22Rv1 (cell line): ENCODE data around the gene HOXB13.

Experiments used
- H3K27ac ChIP-seq: fragments of 450-650 bp; 2 replicates; pipeline ENCODE4 v1.5.1; 2017
- CTCF ChIP-seq: fragments of 450-650 bp; IDR thresholded peaks from 2 replicates; pipeline ENCODE4 v1.5.1; 2017; ENCODE audit warnings: mild to moderate bottlenecking
- ZFX ChIP-seq: fragments of 450-650 bp; IDR thresholded peaks from 2 replicates; pipeline ENCODE4 v1.6.1; 2017; ENCODE audit warnings: antibody characterized with exemption, borderline replicate concordance

Gene HOXB13

GRCh38 chr17:48738424-48738802 lies 9.9 kb upstream of the HOXB13 start:
- H3K27ac ChIP-seq: no peak overlapping the region
- TF ChIP-seq CTCF: no peak
- no peak for TF ChIP-seq ZFX

- no peak overlapping the region for H3K27ac ChIP-seq
- no peak for TF ChIP-seq CTCF
- TF ChIP-seq ZFX: no peak
Measured at GRCh38 chr17:48737330-48738043, 8.9 kb upstream of the HOXB13 start.

- TF ChIP-seq ZFX: no peak
- TF ChIP-seq CTCF: no peak
- no peak overlapping the region for H3K27ac ChIP-seq
Measured at GRCh38 chr17:48735062-48735351, 6.5 kb upstream of the HOXB13 start.

- no peak overlapping the region for H3K27ac ChIP-seq
- TF ChIP-seq CTCF (no peak), ZFX (no peak)
Measured at GRCh38 chr17:48734333-48735061, 5.9 kb upstream of the HOXB13 start.

GRCh38 chr17:48733632-48734328 lies 5.2 kb upstream of the HOXB13 start:
- no peak overlapping the region for H3K27ac ChIP-seq
- TF ChIP-seq CTCF (no peak), ZFX (no peak)

- H3K27ac ChIP-seq: no peak overlapping the region
- TF ChIP-seq ZFX (no peak), CTCF (no peak)
Measured at GRCh38 chr17:48732688-48733629, 4.4 kb upstream of the HOXB13 start.
